Measurements from ENCODE around the gene SETDB1. TPM values are rescaled to one million over a fixed set of nuclear protein-coding genes. Genes with fewer than 3 reads are reported as not detected.

SETDB1 gene
- total and polyA plus RNA-seq, 4 donors: 5.4 to 23.7 (median 14.0) TPM

GRCh38 chr1:150964164-150964489 is 38.0 kb downstream of the SETDB1 start (continued):
- no peak for TF ChIP-seq CTCF (IDR thresholded peaks at IDR 0.05; ENCODE audit: low read depth, low read length, missing input control)

- no peak overlapping the region for H3K9ac ChIP-seq (ENCODE audit: low read depth in 1 of 2, low read length in 2 of 2)
- H3K4me3 ChIP-seq (ENCODE audit: low read depth in 1 of 3, low read length in 3 of 3): no peak overlapping the region
- TF ChIP-seq MAX (IDR thresholded peaks at IDR 0.05): no peak
- TF ChIP-seq SP1 (IDR thresholded peaks at IDR 0.05): no peak
- TF ChIP-seq HNF4G (IDR thresholded peaks at IDR 0.05): no peak
- no peak for TF ChIP-seq TAF1 (conservative IDR thresholded peaks at IDR 0.05)
- TF ChIP-seq JUND (IDR thresholded peaks at IDR 0.05): no peak
- no peak for TF ChIP-seq NR2F2 (IDR thresholded peaks at IDR 0.05)
- TF ChIP-seq RAD21 (IDR thresholded peaks at IDR 0.05): no peak
- no peak for TF ChIP-seq RXRA (IDR thresholded peaks at IDR 0.05)
- TF ChIP-seq EGR1 (IDR thresholded peaks at IDR 0.05; ENCODE audit: low read depth in 2 of 2): no peak
- TF ChIP-seq YY1 (IDR thresholded peaks at IDR 0.05): no peak
- no peak for TF ChIP-seq FOXA1 (IDR thresholded peaks at IDR 0.05)
- no peak for TF ChIP-seq ATF3 (IDR thresholded peaks at IDR 0.05)
- no peak for TF ChIP-seq CTCF (IDR thresholded peaks at IDR 0.05; ENCODE audit: low read depth, low read length, missing input control)
- no peak for TF ChIP-seq REST (IDR thresholded peaks at IDR 0.05)
- TF ChIP-seq HNF4A (conservative IDR thresholded peaks at IDR 0.05): no peak
- no peak for TF ChIP-seq ZBTB33 (IDR thresholded peaks at IDR 0.05)
- no peak for TF ChIP-seq GABPA (IDR thresholded peaks at IDR 0.05 in 1 of 2, conservative IDR thresholded peaks at IDR 0.05 in 1 of 2)
- TF ChIP-seq FOXA2 (IDR thresholded peaks at IDR 0.05): no peak
- H3K27ac ChIP-seq (ENCODE audit: low read depth in 1 of 2, low read length in 2 of 2): no peak overlapping the region
- no peaks in the 10 kb centered on the region for H3K9me3 ChIP-seq (ENCODE audit: control insufficient read depth in 4 of 4, low read length in 3 of 4)
- DNase-seq (ENCODE audit: low spot score): no peak
- H3K4me1 ChIP-seq (ENCODE audit: control insufficient read depth in 4 of 4, insufficient read depth in 4 of 4, low read length in 3 of 4): peaks cover 3 to 33% (median 25%) of the 10 kb centered on the region in 4 donors
- H3K27me3 ChIP-seq (ENCODE audit: control insufficient read depth in 4 of 4, insufficient read depth in 4 of 4, low read length in 3 of 4): no peaks in the 10 kb centered on the region
- 94% methylated on average over 4 of the region's 4 CpGs for WGBS
- H3K36me3 ChIP-seq (ENCODE audit: control insufficient read depth in 4 of 4, insufficient read depth in 3 of 4, low read depth in 1 of 4, low read length in 3 of 4): peaks cover 23 to 71% (median 64%) of the 10 kb centered on the region in 4 donors
Measured at GRCh38 chr1:150965605-150966004, 39.4 kb downstream of the SETDB1 start.
